Lower leg skin (tissue), 4 donors: Measurements from ENCODE around the gene RNASE9. TPM values are rescaled to one million over a fixed set of nuclear protein-coding genes. Genes with fewer than 3 reads are reported as not detected.
"Not testable (repeated sequence)": the region's sequence is repeated elsewhere in the genome, so short reads cannot be mapped to it uniquely, and the experiment has no call there.

Source experiments
- DNase-seq, 2 donors: peaks; one replicate each; pipeline ENCODE4 v3.0.0-alpha.2; 2019; ENCODE audit warnings: low spot score in 2 of 2
- H3K4me3 ChIP-seq: fragments of 200-600 bp; sonication (generic); 2 replicates; pipeline ENCODE4 v1.5.1; 2017; ENCODE audit warnings: mild to moderate bottlenecking, low read depth; ENCODE audit not compliant: poor library complexity, severe bottlenecking
- POLR2A ChIP-seq, 2 donors: fragments of 450-650 bp; IDR thresholded peaks; one replicate each; pipeline ENCODE4 v1.6.1; 2016 to 2017; ENCODE audit warnings: antibody characterized with exemption in 2 of 2, mild to moderate bottlenecking in 1 of 2, moderate library complexity in 1 of 2
- WGBS, 2 donors: methylation state at CpG; one replicate each; pipeline ENCODE4 v1.1.5; 2018; 5-methylcytosine and 5-hydroxymethylcytosine counted together
- intact Hi-C: fragments of 100-400 bp; cut with DNase I; formaldehyde crosslinking; loops from one replicate; pipeline ENCODE4 v1.15.0; 2023; ENCODE audit warnings: low total_unique reads
- total RNA-seq, 4 donors: library from RNA; depleted of rRNA; stranded (reverse); fragments of >200 nt; gene quantifications; one replicate each; pipeline ENCODE4 v1.1.0, GENCODE V29; 2016
- TF ChIP-seq, protein P1 (sequence below), 3 donors: fragments of 450-650 bp; IDR thresholded peaks; one replicate each; pipeline ENCODE4 v1.5.1; 2016; ENCODE audit warnings: antibody characterized with exemption in 3 of 3, mild to moderate bottlenecking in 3 of 3, moderate library complexity in 2 of 3

The RNASE9 gene
- total RNA-seq, 4 donors from 2014 or later: not detected

DNA sequence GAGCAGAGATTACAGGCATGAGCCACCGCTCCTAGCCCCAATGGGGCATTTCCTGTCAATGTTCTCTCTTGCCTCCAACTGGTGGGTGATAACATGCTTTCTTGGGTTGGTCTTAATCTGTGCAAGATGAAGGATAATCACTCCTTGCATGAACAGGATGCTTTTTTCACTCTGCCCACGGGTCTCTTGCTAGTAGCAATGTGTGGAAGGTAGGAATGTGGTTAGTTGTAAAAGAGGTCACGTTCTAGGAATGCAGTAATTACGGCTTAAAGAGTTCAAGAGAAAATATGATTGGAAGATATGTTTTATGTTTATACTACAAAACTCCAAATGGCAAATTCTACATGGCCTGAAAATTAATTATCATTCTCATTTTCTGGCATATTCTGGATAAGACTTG lies 45.0 kb downstream of the RNASE9 start:
- TF ChIP-seq, protein P1, sequence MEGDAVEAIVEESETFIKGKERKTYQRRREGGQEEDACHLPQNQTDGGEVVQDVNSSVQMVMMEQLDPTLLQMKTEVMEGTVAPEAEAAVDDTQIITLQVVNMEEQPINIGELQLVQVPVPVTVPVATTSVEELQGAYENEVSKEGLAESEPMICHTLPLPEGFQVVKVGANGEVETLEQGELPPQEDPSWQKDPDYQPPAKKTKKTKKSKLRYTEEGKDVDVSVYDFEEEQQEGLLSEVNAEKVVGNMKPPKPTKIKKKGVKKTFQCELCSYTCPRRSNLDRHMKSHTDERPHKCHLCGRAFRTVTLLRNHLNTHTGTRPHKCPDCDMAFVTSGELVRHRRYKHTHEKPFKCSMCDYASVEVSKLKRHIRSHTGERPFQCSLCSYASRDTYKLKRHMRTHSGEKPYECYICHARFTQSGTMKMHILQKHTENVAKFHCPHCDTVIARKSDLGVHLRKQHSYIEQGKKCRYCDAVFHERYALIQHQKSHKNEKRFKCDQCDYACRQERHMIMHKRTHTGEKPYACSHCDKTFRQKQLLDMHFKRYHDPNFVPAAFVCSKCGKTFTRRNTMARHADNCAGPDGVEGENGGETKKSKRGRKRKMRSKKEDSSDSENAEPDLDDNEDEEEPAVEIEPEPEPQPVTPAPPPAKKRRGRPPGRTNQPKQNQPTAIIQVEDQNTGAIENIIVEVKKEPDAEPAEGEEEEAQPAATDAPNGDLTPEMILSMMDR (IDR thresholded peaks at IDR 0.05): no peak
- DNase-seq: no peak
- no peak overlapping the region for H3K4me3 ChIP-seq
- intact Hi-C loops: no loop called here
- WGBS, 2 donors: 56 to 66% methylated on average over 4 of the region's 4 CpGs

DNA sequence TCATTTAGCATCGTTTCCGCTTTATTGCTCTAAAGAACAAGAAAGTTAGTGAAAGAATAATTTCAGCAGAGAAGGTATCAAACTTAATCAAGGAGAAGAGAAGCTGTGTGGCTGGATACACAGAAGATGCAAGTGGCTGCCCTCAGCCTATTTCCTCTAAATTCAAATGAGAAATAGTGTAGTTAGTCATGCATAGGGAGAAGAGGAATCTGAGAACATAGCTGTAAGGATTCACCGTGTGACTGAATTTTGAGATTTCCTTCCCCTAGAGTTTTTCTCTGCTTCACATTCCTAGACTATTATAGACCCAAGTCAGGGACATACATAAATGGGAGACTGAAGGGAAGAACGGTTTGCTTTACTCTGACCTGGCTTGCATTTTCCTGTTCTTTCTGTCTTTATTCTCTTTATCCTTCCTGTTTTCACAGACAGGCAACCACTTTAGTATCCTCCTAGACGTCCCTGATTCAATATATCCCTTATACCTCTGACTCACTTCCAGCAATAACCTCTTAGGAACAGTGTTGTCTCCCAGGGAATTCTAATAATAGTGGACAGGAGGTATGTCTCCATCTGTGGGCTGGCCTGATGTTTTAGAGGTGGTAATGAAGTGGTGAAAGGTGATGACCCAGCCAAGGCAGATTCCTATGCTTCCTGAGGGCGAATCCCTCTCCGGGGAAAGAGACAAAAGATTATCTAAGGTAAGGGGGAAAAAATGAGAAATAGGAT lies 48.5 kb downstream of the RNASE9 start:
- DNase-seq: no peak
- H3K4me3 ChIP-seq: no peak overlapping the region
- no peak for TF ChIP-seq POLR2A (IDR thresholded peaks at IDR 0.05)
- TF ChIP-seq, protein P1 (IDR thresholded peaks at IDR 0.05): no peak
- WGBS, 2 donors: 60 to 64% methylated on average over 7 of the region's 7 CpGs
- intact Hi-C loops: no loop called here

DNA sequence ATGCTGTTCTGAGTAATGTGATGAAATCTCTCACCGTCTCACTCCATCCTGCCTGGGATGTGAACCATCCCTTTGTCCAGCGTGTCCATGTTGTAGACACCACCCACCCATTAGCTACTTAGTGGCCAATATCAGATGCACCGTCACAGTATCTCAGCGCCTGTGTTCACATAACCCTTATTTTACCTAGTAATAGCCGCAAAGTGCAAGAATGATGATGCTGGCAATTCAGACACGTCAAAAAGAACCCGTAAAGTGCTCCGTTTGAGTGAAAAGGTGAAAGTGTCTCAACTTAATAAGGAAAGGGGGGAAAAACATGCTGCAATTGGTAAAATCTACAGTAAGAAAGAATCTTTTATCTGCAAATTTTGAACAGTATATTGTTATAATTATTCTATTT lies 52.5 kb downstream of the RNASE9 start:
- intact Hi-C loops: no loop called here
- H3K4me3 ChIP-seq: no peak overlapping the region
- DNase-seq: no peak
- TF ChIP-seq, protein P1 (IDR thresholded peaks at IDR 0.05): no peak
- no peak for TF ChIP-seq POLR2A (IDR thresholded peaks at IDR 0.05)
- WGBS, 2 donors: 92 to 93% methylated on average over 8 of the region's 8 CpGs

DNA sequence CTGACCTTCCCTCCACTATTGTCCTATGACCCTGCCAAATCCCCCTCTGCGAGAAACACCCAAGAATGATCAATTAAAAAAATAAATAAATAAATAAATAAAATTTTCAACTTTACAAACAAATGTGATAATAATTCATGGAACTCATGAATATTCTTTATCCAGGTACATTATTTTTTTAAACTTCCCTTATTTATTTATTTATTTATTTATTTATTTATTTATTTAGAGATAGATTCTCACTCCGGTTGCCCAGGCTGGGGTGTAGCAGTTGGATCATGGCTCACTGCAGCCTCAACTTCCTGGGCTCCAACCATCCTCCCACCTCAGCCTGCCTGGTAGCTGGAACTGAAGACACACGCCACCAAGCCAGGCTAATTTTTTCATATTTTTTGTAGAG lies 53.3 kb downstream of the RNASE9 start:
- 93 to 95% methylated on average over 3 of the region's 3 CpGs for WGBS, 2 donors
- DNase-seq, intact Hi-C loops, H3K4me3 ChIP-seq: not testable (repeated sequence)

DNA sequence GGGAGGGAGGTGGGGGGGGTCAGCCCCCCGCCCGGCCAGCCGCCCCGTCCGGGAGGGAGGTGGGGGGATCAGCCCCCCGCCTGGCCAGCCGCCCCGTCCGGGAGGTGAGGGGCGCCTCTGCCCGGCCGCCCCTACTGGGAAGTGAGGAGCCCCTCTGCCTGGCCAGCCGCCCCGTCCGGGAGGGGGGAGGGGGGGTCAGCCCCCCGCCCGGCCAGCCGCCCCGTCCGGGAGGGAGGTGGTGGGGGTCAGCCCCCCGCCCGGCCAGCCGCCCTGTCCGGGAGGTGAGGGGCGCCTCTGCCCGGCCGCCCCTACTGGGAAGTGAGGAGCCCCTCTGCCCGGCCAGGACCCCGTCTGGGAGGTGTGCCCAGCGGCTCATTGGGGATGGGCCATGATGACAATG lies 54.1 kb downstream of the RNASE9 start:
- intact Hi-C loops, H3K4me3 ChIP-seq, DNase-seq: not testable (repeated sequence)
- WGBS, 2 donors: no CpG with 5 or more reads among the region's 30 CpGs

DNA sequence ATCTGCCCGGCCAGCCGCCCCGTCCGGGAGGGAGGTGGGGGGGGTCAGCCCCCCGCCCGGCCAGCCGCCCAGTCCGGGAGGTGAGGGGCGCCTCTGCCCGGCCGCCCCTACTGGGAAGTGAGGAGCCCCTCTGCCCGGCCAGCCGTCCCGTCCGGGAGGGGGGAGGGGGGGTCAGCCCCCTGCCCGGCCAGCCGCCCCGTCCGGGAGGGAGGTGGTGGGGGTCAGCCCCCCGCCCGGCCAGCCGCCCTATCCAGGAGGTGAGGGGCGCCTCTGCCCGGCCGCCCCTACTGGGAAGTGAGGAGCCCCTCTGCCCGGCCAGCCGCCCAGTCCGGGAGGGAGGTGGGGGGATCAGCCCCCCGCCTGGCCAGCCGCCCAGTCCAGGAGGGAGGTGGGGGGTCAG lies 54.6 kb downstream of the RNASE9 start:
- intact Hi-C loops, H3K4me3 ChIP-seq, DNase-seq: not testable (repeated sequence)
- 100% methylated on average over 5 of the region's 30 CpGs; no CpG with 5 or more reads in 1 of the 2 donors for WGBS, 2 donors

Other genes with a start within 250 kb of the RNASE9 start
- gene CCNB1IP1, start 227.8 kb downstream of the RNASE9 start, total RNA-seq: 10 to 100 TPM; 39.1 to 58.1 (median 50.4) TPM
- 10 to 100 TPM in 3 of 4 donors, 1 to 10 TPM in 1; 7.9 to 20.4 (median 13.0) TPM for gene PARP2, start 217.4 kb downstream of the RNASE9 start, total RNA-seq
- gene TEP1, start 147.5 kb downstream of the RNASE9 start, total RNA-seq: 10 to 100 TPM; 19.5 to 30.5 (median 23.6) TPM
- 1 to 10 TPM in 1 of 4 donors, under 1 TPM in 2, not detected in 1; 0.12 to 1.2 (median 0.36) TPM for gene KLHL33, start 124.9 kb downstream of the RNASE9 start, total RNA-seq
- 10 to 100 TPM; 13.8 to 54.5 (median 35.8) TPM for gene OSGEP, start 106.2 kb downstream of the RNASE9 start, total RNA-seq
- gene APEX1, start 105.8 kb downstream of the RNASE9 start, total RNA-seq: 100 to 1,000 TPM; 107 to 217 (median 119) TPM
- gene PIP4P1, start 99.6 kb downstream of the RNASE9 start, total RNA-seq: 10 to 100 TPM; 26.0 to 34.6 (median 27.6) TPM
- 10 to 100 TPM; 23.0 to 48.8 (median 36.2) TPM for gene PNP, start 91.6 kb downstream of the RNASE9 start, total RNA-seq
- gene RNASE10, start 55.5 kb downstream of the RNASE9 start, total RNA-seq: not detected
- gene RNASE11, start 27.0 kb upstream of the RNASE9 start, total RNA-seq: not detected
- gene RNASE12, start 30.3 kb upstream of the RNASE9 start, total RNA-seq: not detected
- not detected for gene OR6S1, start 80.6 kb upstream of the RNASE9 start, total RNA-seq
- 100 to 1,000 TPM in 2 of 4 donors, 10 to 100 TPM in 2; 67.3 to 102 (median 90.6) TPM for gene RNASE4, start 123.5 kb upstream of the RNASE9 start, total RNA-seq
- gene ANG, start 127.7 kb upstream of the RNASE9 start, total RNA-seq: 10 to 100 TPM; 19.8 to 45.5 (median 32.1) TPM
- not detected for gene EDDM3A, start 184.8 kb upstream of the RNASE9 start, total RNA-seq
- gene EDDM3B, start 207.4 kb upstream of the RNASE9 start, total RNA-seq: not detected
- 10 to 100 TPM in 1 of 4 donors, 1 to 10 TPM in 3; 1.7 to 15.4 (median 6.6) TPM for gene RNASE6, start 220.2 kb upstream of the RNASE9 start, total RNA-seq
- gene RNASE1, start 241.8 kb upstream of the RNASE9 start, total RNA-seq: 100 to 1,000 TPM in 1 of 4 donors, 10 to 100 TPM in 3; 42.6 to 129 (median 87.7) TPM